ENCODE data around the gene FBN2. TPM values are rescaled to one million over a fixed set of nuclear protein-coding genes. Genes with fewer than 3 reads are reported as not detected.

FBN2 gene
- polyA plus RNA-seq, 1 donor from 2014 or later = 1.6 TPM

GRCh38 chr5:128253880-128254279 lies 284.2 kb downstream of the FBN2 start:
- no peaks in the 10 kb centered on the region for H4K20me1 ChIP-seq (ENCODE audit: insufficient read depth)
- TF ChIP-seq REST (IDR thresholded peaks at IDR 0.05; ENCODE audit: borderline replicate concordance) (no peak), RAD21 (conservative IDR thresholded peaks at IDR 0.05) (no peak)
- no peaks in the 10 kb centered on the region for H3K27me3 ChIP-seq (ENCODE audit: insufficient read depth, low read depth, low read length)

GRCh38 chr5:128253161-128253560 lies 284.9 kb downstream of the FBN2 start:
- no peak overlapping the region for H3K4me2 ChIP-seq (ENCODE audit: low read length)
- no peaks in the 10 kb centered on the region for H3K79me2 ChIP-seq (replicated peaks; ENCODE audit: insufficient read depth, low read length)
- H3K27ac ChIP-seq (ENCODE audit: low read length) = no peak overlapping the region
- H3K9me3 ChIP-seq (ENCODE audit: low read length) = no peaks in the 10 kb centered on the region
- H3K4me3 ChIP-seq (ENCODE audit: low read length) = no peak overlapping the region
- H3K27me3 ChIP-seq (ENCODE audit: insufficient read depth, low read depth, low read length) = no peaks in the 10 kb centered on the region
- no peaks in the 10 kb centered on the region for H3K36me3 ChIP-seq (ENCODE audit: insufficient read depth, low read length)
- H2AFZ ChIP-seq (ENCODE audit: low read depth, low read length) = no peak overlapping the region
- no peak overlapping the region for H3K9ac ChIP-seq (ENCODE audit: low read length)
- TF ChIP-seq REST (IDR thresholded peaks at IDR 0.05; ENCODE audit: borderline replicate concordance) = no peak
- TF ChIP-seq POLR2AphosphoS5 (IDR thresholded peaks at IDR 0.05) = no peak
- TF ChIP-seq RAD21 (conservative IDR thresholded peaks at IDR 0.05) = no peak
- TF ChIP-seq MXI1 (conservative IDR thresholded peaks at IDR 0.05; ENCODE audit: poor library complexity, severe bottlenecking) = no peak
- TF ChIP-seq EZH2 (IDR thresholded peaks at IDR 0.05; ENCODE audit: borderline replicate concordance, insufficient read depth, low read length, poor library complexity, severe bottlenecking) = no peak
- no peak for TF ChIP-seq SMC3 (conservative IDR thresholded peaks at IDR 0.05; ENCODE audit: poor library complexity)
- no peak for TF ChIP-seq TAF1 (IDR thresholded peaks at IDR 0.05; ENCODE audit: low read depth)
- TF ChIP-seq CTCF (IDR thresholded peaks at IDR 0.05; ENCODE audit: poor library complexity, severe bottlenecking) = no peak
- no peak for TF ChIP-seq EP300 (conservative IDR thresholded peaks at IDR 0.05; ENCODE audit: poor library complexity, severe bottlenecking)
- no peaks in the 10 kb centered on the region for H3F3A ChIP-seq (ENCODE audit: insufficient read depth, low read length, poor library complexity, severe bottlenecking)
- no peaks in the 10 kb centered on the region for H4K20me1 ChIP-seq (ENCODE audit: insufficient read depth)
- H3K9me2 ChIP-seq (ENCODE audit: insufficient read depth, low read length) = no peaks in the 10 kb centered on the region

More at GRCh38 chr5:128253880-128254279, 284.2 kb downstream of the FBN2 start:
- Histone ChIP-seq H3F3A (ENCODE audit: insufficient read depth, low read length, poor library complexity, severe bottlenecking) (no peaks in the 10 kb centered on the region), H3K36me3 (ENCODE audit: insufficient read depth, low read length) (no peaks in the 10 kb centered on the region), H3K9me3 (ENCODE audit: low read length) (no peaks in the 10 kb centered on the region), H3K4me3 (ENCODE audit: low read length) (no peak overlapping the region), H3K79me2 (replicated peaks; ENCODE audit: insufficient read depth, low read length) (no peaks in the 10 kb centered on the region), H3K9ac (ENCODE audit: low read length) (no peak overlapping the region), H3K4me2 (ENCODE audit: low read length) (no peak overlapping the region), H3K9me2 (ENCODE audit: insufficient read depth, low read length) (no peaks in the 10 kb centered on the region), H2AFZ (ENCODE audit: low read depth, low read length) (no peak overlapping the region), H3K27ac (ENCODE audit: low read length) (no peak overlapping the region)
